HG02642 (cell line): ENCODE data around the gene PRIMA1.

Experiments
- ATAC-seq: cut with Tn5 transposase; IDR thresholded peaks from one replicate; pipeline ENCODE4 v1.9.1; 2021; ENCODE audit warnings: mild to moderate bottlenecking; ENCODE audit not compliant: unreplicated experiment, poor library complexity

Gene PRIMA1

GRCh38 chr14:93797536-93797935 lies 9.3 kb upstream of the PRIMA1 start:
- ATAC-seq = no peak

GRCh38 chr14:93797071-93797470 lies 8.8 kb upstream of the PRIMA1 start:
- ATAC-seq = no peak

- ATAC-seq = no peak
These were observed 6.5 kb upstream of the PRIMA1 start for GRCh38 chr14:93794756-93795155.

- no peak for ATAC-seq
These were observed 5.5 kb upstream of the PRIMA1 start for GRCh38 chr14:93793555-93794324.

- ATAC-seq = no peak
These were observed 4.1 kb upstream of the PRIMA1 start for GRCh38 chr14:93792391-93792790.

GRCh38 chr14:93790966-93791365 lies 2.7 kb upstream of the PRIMA1 start:
- no peak for ATAC-seq

- no peak for ATAC-seq
These were observed 1.2 kb upstream of the PRIMA1 start for GRCh38 chr14:93789228-93790130.

- no peak for ATAC-seq
These were observed 400 bp upstream of the PRIMA1 start for GRCh38 chr14:93788543-93789227.

GRCh38 chr14:93787465-93788292 lies 606 bp downstream of the PRIMA1 start:
- ATAC-seq = no peak

- no peak for ATAC-seq
These were observed 2.9 kb downstream of the PRIMA1 start for GRCh38 chr14:93785423-93785822.

GRCh38 chr14:93784878-93785277 lies 3.4 kb downstream of the PRIMA1 start:
- ATAC-seq = no peak

- no peak for ATAC-seq
These were observed 7.4 kb downstream of the PRIMA1 start for GRCh38 chr14:93780813-93781400.

GRCh38 chr14:93778856-93779629 lies 9.2 kb downstream of the PRIMA1 start:
- no peak for ATAC-seq

- no peak for ATAC-seq
These were observed 9.8 kb downstream of the PRIMA1 start for GRCh38 chr14:93778453-93778852.

GRCh38 chr14:93775744-93776143 lies 12.5 kb downstream of the PRIMA1 start:
- ATAC-seq = no peak

GRCh38 chr14:93775158-93775557 lies 13.1 kb downstream of the PRIMA1 start:
- no peak for ATAC-seq

- ATAC-seq = no peak
These were observed 16.0 kb downstream of the PRIMA1 start for GRCh38 chr14:93772263-93772662.

GRCh38 chr14:93765970-93766369 lies 22.3 kb downstream of the PRIMA1 start:
- no peak for ATAC-seq

GRCh38 chr14:93765155-93765554 lies 23.1 kb downstream of the PRIMA1 start:
- ATAC-seq = no peak
